OCI-M1 (cell line): Measurements from ENCODE around the gene TSPAN14.
A peak's percentile ranks its signal among the peaks of the same experiment; 100 is the strongest.
"Not testable (repeated sequence)": the region's sequence is repeated elsewhere in the genome, so short reads cannot be mapped to it uniquely, and the experiment has no call there.

Experiments
- DNase-seq: peaks from one replicate; lab custom pipeline; 2025; lab: John Stamatoyannopoulos, UW

TSPAN14 gene

DNA sequence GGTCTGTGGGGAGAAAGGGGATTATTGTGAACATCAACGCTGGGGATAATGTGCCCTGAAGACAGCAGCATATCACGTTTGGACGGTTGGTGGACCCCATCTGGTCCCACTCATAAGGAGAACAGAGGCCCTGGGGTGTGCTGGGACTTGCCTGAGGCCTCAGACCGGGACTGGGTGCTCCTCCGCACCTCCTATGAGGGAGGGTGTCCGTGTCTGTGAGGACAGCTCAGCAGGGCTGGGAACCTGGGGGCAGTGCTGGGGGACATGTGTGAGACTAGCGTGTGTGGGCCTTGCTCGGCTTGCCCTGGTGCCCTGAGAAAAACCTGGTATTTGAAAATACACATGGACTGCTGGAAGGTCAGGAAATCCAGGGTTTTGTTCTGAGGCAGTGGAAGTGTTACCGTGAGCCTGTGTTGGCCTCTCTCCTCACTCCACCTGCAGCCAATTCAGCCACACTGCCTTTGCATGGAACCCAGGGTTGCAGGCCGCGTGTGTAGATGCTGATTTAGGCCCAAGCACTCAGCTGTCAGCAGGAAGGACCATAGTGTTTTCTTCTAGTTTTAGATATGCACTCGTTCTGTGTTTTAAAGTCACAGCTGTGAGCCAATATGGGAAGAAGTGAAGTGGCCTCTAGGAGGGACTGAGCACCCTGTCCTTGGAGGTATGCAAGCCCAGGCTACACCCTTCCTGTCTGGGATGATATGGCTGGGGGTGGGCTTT, 70.2 kb downstream of the TSPAN14 start:
- no peak for DNase-seq

DNA sequence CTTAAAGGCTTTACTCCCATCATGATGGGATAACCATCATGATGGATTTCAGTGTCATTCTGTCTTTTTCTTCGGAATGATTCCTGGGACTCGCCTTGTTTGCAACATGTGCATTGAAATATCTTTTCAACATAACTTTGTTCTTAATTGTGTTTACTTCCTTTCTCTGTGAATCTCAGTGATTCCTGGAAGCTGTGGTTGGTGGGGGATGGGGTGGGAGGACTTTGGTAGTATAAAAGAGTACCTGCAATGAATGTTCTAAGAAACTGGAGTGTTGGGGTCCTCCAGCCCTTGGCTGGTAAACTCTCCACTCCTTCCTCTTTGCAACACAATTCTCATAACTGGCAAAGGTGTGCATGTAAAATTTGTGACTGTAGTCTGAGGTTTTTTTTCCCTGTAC, 72.1 kb downstream of the TSPAN14 start:
- no peak for DNase-seq

DNA sequence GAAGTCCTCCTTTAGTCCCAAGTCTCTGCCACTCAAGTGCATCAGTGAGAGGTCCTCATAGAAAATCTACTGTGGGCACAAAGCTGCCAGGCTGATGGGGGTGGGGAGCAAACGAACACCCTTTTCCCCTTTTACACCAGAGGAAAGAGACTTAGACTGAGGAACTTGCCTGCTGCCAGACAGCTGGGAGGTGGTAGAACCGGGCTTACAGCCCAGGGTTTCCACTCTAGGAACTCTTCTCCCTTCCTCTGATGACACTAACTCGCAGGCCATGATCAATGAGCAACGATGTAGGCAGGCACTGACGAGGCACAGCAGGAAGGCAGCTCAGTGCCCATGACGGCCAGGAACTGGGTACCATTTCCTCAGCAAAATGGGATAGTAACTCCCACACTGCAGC, 72.6 kb downstream of the TSPAN14 start:
- no peak for DNase-seq

DNA sequence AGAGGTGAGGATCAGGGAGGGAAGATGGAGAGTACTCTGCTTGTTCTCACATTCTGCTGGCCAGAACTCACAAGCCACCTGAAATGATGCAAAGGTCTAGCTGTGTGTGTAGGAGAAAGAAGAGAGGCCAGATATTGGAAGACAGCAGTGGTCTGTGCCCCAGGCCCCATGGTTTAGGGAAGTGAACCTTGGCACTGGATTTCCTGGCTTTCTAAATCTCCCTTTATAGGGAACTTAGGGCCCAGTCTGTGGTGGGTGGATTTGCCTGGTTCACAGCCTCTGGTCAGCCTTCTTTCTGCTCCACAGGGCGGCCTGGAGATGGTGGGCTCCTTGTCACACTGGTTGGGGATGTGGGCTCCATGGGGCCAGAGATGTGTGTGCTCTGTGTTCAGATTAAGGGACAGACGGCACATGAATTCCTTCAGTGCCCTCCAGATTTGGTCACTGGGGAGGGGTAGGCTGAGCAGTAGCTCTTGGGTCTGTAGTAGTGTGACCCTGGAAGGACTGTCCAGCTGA, 74.1 kb downstream of the TSPAN14 start:
- no peak for DNase-seq

DNA sequence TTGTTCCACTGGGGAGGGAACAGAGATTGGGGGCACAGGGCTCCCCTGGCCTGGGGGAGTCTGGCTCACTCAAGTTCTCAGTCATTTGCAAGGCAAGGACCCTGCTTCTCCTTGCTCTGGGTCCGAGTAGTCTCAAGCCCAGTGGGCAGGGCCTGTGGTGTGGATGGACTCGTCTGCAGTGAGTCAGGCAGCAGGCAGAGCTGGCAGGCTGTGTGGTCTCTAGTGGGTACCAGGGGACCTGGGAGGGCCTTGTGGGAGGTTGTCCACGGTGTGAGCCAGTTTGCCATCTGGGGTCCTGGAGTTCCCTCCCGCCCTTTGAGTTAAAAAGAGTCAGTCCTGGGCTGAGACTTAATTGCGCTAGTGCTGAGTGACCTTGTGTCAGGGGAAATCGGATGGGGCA, 74.8 kb downstream of the TSPAN14 start:
- no peak for DNase-seq

DNA sequence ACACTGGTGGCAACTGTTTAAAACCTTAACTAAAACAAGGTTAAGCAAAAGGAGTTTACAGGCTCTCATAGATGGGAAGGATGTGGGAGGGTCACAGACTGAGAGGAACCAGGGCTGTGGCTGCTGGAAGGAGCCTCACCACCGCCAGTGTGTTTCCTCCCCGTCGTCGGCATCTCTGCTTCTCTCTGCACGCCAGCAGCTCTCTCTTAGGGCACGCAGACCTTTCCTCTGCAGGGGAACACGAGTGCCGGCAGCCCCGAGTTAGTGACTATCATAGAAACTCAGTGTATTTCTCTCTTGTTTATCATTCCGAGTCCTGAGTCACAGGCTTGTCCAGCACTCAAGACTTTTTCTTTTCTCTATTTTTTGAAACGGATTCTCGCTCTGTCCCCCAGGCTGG, 75.5 kb downstream of the TSPAN14 start:
- no peak for DNase-seq

DNA sequence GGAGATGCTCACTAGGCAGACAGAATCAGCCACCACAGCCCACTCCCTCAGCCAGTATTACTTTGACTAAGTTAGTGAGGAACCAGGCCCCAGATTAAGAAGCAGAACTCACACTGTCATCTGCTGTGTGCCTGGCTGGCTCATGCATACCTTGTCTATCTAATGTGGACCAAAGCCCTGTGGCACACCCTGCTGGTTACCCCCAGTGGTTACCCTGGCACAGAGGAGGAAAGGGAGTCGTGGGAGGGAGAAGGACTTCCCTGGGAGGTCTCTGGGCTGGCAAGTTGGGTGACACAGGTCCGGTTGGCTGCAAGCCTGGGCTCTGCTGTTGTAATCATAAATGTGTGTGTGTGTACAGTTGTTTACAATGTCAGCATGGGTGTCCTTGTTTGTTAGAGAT, 76.1 kb downstream of the TSPAN14 start:
- DNase-seq: peak; percentile 20

DNA sequence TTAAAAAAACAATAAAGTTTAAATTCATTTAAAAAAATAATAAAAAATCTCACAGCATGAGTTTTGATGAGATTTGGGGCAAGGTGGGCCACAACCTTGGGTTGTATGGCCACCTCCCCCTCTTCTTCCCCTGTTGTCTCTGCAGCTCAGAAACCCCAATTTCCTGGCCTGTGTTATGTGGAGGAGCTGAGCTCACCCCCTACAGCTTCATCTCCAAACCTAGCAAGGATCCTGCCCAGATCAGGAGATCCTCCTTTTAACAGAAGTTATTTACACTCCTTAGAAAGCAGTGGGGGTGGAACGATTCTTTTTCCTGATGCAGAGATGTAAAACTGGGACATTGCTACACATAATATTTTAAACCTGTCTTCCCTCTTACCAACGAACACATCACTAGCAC, 76.7 kb downstream of the TSPAN14 start:
- DNase-seq: no peak

DNA sequence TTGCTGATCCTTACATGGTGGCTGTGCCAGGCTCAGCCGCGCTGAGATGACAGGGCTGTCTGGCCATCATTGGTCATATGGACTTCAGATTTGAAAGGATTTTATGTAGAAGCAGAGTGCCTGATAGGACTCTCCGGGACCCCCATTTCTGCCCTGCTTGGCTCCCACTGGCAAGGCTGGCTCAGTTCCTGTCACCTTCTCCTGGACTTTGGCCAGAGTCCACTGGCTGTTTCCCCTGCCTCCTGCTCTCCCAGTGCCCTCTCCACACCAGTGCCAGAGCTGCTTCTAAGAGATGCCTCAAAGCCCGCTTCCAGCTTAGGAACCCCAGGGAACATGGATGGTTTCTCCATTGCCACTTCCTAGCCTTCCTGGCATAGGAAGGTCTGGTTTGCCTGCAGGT, 78.5 kb downstream of the TSPAN14 start:
- DNase-seq: no peak

DNA sequence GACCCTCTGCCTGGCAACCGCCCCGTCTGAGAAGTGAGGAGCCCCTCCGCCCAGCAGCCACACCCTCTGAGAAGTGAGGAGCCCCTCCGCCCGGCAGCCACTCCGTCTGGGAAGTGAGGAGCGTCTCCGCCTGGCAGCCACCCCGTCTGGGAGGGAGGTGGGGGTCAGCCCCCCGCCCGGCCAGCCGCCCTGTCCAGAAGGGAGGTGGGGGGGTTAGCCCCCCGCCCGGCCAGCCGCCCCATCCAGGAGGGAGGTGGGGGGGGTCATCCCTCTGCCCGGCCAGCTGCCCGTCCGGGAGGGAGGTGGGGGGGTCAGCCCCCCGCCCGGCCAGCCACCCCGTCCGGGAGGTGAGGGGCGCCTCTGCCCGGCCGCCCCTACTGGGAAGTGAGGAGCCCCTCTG, 79.9 kb downstream of the TSPAN14 start:
- not testable (repeated sequence) for DNase-seq

DNA sequence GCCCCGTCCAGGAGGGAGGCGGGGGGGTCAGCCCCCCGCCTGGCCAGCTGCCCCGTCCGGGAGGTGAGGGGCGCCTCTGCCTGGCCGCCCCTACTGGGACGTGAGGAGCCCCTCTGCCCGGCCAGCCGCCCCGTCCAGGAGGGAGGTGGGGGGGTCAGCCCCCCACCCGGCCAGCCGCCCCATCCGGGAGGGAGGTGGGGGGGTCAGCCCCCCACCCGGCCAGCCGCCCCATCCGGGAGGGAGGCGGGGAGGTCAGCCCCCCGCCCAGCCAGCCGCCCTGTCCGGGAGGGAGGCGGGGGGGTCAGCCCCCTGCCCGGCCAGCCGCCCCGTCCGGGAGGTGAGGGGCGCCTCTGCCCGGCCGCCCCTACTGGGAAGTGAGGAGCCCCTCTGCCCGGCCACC, 80.5 kb downstream of the TSPAN14 start:
- not testable (repeated sequence) for DNase-seq

DNA sequence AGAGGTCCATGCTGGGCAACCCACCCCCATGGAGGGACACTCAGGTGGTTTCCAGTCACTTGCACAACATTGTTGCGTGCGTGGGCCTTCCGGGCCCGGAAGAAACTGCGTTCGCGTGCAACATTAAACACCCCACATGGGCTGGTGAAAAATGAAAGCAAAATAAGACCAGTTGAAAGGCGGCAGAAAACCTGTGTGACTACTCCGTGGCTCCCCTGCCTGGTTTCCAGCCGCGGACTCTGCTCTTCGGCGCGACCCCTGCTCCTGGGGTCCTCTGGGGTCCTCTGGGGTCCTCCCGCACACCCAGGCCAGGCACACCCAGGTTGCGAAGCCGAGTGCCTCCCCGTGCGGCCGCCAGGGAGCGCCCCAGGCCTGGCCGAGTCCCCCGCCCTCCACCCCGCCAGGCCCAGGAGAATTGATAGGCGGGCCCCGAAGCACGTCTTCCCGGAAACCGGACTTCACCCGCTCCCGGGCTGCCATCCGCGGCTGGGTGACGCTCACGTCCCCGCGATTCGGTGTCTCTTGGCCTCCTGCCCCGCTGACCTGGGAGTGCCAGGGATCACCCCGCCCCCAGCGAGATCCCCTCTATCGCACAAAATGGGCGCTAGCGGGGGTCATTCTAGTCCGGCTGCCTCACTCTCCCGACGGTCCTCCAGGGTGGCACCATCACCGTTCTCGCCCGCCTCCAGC, 81.7 kb downstream of the TSPAN14 start:
- peak; percentile 90 for DNase-seq

DNA sequence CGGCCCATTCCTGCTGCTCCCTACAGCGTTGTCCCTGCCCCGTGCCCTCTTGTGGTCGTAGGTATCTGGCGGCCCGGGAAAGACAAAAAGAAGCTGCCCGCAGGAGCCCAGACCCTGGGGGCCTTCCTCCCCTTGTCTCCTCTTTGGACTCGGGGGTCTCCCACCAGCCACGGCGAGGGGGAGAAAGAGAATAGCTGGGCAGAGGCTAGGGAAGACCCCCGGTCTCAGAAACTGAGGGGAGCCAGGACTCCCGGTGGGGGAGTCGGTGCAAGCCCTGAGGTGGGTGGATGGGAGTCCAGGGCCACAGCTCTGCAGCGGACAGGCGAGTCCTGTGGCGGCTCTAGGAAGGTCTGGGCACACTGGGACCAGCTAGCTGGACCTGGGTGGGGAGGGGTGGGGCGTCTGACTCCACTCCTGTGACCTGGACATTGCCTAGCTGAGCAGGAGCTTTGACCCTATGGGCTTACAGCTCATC, 82.3 kb downstream of the TSPAN14 start:
- no peak for DNase-seq

DNA sequence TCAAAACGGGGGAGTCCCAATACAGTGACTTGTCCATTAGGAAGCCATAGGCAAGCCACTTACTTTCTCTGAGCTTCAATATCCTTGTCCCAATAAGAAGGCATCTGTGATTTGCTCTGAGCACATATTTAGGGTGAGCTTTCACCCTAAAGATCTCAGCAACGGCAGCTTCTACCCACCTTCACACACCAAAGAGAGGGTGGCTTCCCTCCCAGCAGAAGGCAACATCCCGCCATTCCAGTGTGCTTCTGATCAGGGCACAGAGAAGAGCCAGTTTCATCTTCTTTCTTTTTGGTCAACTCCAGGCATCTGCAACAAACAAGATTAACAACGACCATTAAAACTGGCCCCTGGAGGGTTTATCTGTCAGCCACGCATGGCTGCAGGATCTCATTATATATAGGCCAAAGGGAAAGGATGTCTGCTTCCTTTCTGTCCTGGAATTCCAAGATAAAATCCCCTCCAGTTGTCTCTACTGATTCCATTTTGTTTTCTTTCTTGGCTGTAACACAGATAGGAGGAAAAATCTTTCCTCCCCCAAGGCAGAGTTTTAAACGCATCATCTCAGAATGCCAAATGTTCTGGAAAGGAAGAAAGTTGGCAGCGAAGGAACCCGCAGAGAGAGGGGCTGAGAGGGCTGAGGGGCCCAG, 83.1 kb downstream of the TSPAN14 start:
- DNase-seq: no peak

DNA sequence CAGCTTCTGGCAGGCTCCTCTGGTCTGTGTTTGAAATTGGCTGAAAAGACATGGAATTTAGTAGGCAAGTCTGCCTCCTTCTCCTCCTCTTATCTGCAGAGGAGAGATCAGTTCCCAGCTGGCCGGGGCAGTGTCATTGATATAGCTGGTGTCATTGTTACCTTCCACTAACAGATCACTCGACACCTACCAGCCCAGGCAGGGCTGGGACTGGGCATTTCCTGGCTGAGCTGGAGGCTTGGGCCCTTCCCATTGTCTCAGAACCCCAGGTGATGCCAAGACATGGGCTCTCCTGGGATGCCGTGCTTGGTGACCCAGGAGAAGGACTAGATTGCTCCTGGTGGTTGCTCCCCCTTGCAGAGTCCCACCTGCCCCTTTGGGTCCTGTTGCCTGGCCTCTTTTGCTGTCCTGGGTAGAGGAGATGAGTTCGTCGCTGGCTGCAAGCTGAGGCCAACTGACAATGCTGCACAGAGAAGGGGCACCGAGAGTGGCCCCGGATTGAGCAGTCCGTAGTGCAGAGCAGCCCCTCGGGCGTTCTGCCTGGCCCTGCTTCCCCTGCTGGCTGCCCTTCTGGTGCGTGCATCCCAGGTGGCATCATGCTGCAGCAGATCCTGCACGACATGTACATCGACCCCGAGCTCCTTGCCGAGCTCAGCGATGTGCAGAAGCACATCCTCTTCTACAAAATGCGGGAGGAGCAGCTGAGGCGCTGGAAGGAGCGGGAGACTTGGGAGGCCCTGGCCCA, 83.8 kb downstream of the TSPAN14 start, which contains the start of gene SH2D4B:
Gene SH2D4B (plus strand): TSS at position 167 of the 745 bp plus-strand sequence. CDS start 430 bp downstream, at position 597.
- DNase-seq: no peak

DNA sequence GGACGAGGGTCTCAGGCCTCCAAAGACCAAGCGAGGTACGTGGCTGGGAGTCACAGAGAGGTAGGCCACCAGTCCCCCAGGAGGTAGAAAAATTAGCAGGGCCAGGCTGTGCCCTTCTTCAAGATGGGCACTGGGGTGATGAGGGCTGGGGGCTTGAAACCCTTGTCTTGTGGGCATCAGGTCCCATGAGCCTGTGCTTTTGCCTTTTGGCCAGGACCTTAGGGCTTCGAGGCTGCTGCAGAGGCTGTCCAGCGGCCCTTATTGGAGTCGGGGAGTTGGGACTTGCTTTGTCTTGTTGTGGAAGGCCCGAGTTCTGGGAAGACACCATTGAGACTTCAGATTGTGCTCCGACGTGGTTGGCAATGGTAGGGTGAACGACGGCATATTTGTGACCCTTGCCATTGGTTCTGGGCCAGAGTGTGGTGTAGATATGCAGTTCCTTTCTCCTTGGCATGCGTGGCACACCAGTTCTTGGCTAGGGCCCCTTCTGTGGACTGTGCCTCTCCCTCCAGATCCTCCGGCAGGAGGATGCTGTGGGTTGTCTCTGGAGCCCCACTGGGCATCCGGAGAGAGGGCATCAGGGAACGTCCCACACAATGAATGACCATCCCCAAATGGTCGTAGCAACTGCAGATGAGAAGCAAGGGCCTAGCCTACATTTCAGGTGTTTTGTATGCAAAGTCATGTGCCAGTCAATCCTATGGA, 84.5 kb downstream of the TSPAN14 start:
- DNase-seq: no peak

DNA sequence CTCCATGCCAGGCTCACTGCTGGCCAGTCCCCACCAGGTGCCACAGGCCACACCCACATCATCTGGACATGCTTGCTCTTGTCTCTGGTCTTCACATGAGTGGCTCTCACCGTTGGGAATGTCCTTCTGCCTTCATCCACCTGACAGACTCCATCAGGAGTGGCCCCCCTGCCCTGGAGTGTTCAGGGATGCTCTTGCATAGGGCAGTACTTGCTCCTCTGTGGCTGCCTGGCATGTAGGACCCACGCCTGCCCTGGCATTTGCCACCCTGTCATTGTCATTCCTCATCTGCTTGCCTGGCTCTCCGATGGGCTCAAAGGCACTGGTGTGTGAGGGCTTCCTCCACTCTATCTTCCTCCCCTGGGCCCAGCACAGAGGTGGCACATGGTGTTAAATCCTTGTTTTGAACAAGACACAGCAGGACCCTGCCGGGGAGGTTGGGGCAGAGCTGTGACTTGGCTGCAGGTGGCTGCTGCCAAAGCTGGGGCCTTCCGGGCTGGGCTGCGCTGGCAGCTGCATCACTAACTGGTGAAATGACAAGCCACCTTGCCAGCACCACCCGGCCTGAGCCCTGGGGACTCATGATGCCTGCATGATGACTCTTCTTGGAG, 85.4 kb downstream of the TSPAN14 start:
- DNase-seq: no peak

DNA sequence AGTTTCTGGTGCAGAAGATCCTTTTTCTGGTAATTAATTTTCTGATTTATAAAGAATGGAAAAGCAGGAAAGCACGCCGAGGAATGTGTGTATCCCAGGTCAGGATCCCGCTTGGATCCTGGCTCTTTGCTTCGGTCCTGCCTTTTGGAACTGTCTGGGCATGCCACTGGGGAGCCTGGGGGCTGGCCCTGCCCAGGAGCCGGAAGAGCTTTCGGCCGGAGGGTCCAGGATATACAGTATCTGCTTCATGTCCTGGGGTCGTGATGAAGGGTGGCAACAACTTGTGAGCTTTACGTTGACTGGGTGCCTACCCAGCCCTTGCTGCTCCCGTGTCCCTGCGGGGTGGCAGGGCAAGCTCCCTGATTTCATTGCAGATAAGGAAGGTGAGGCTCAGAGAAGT, 86.0 kb downstream of the TSPAN14 start:
- no peak for DNase-seq

DNA sequence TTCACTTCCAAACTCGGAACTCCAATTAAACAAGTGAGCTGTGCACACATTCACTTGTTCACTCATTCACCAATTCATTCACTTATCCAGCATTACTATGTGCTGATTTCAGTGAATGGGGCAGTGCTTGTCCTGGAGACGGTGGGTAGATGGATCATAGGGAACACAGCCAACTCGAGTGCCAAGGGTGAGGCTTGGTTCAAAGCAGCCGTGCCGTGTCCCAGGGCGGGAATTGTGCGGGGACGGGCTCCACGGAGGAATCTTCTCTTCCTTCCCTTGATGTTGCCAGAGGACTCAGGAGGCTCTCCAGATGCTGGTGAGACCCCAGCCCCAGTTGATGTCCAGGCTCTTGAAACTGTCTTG, 86.5 kb downstream of the TSPAN14 start:
- DNase-seq: no peak

DNA sequence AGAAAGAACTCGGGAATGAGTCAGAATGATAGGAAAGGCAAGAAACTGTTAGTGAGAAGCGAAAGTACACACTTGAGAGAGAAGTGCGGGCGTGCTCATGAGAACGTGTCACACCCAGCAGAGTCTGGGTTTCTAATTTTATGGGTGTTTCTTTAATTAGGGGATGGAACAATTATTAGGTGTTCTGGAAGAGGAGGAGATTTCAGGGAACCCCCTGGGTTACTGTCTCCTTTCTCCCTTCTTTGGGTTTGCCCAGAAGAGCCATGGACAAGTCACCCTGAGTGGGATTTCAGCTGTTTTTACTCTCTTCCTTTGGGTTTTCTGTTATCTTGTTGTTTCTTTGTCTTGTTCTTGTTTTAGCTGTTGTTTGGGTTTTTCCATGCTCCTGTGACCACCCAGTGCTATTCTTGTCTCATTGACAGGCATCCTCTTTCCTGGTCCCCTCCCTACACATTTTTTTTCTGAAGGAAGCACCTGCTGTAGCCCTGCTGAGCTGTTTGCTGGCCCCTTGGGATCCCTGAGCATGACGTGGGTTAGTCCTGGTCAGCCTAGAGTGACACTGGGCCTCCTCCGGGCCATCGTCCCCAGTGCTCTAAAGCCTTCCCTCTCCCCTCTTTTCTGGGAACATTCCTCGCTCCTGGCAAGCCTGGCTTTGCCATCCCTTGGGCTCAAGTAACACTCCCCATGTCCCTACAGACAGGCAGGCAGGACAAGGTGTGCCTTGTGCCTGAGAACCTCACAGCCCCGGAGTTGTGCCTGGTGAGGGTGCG, 87.1 kb downstream of the TSPAN14 start:
- no peak for DNase-seq
